ENCODE data around the gene STK32C.
"Not testable (repeated sequence)": the region's sequence is repeated elsewhere in the genome, so short reads cannot be mapped to it uniquely, and the experiment has no call there.

Gene STK32C

DNA sequence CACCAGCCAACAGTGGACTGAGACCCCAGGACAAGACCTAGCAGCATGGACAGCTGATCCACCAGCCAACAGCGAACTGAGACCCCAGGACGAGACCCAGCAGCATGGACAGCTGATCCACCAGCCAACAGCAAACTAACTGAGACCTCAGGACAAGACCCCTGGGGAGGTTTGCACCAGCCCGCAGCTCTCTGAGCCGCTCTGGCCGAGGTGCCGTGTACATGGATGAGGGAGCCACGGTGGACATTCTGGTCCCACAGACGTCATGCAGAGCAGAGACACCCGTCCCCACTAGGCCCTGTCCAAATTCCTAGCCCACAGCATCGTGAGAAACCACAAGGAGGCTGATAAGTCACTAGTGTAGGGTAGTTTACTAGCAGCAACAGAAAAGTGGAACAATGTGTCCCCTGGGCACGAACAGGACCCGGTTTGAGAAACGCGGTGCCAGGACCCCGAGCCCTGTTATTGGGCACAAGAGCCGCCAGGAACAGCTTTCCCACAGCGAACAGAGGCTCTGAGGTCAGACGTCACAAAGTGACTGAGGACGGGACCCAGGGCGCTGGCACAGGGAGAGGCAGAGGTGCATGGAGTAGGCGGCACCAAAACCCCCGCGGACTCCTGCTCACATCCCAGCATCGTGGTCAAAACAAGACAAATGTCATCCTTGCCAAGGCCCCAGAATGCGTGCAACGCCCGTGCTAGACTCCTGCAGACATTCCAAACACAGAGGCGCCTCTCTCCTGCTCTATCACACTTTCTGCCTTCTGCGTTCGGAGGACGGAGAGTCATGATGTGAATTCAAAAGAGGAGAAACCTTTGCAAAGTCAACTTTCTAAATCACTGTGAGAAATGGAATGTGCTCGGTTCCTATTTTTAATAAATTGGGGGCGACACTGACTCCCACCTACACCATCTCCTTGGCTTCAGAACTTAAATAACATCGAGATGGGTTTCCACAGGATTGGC, 8.1 kb downstream of the STK32C start:
- no peak for DNase-seq

DNA sequence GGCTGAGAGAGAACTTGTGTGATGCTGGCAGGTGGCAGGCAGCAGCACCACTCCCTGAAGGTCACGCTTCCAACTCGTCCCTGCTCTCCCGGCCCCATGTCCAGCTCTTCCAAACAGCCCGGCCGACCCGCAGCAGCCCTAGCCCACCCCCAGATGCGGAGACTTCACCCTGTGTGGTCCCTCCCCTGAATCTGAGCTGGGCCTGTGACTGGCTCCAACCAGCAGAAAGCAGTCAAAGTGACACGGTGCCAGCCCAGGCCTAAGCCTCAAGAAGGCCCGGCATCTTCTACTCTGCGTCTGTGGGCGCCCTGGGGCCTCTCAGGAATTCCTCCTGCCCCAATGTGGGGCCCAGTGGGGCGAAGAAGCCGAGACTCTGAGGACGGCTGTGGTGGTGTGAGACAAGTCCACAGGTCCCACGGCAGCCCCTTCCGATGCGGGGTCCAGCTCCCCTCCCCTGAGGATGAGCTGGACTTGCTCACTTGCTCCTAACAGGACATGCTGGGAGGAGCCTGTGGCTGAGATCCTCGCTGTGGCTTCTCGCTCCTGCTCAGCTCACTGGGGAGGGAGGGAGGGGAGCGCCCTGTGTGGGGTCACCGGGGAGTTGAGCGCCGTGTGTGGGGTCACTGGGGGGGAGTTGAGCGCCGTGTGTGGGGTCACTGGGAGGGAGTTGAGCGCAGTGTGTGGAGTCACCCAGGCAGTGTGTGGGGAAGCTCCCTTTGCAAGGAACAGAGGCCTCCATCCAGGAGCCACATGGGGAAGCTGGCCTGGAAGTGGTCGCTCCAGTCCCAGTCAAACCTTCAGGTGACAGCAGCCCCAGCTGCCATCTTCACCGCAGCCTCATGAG, 9.5 kb downstream of the STK32C start:
- no peak for DNase-seq

- DNase-seq, result peak; percentile 55
Observed at GRCh38 chr10:132297526-132297925, 10.2 kb downstream of the STK32C start.

DNA sequence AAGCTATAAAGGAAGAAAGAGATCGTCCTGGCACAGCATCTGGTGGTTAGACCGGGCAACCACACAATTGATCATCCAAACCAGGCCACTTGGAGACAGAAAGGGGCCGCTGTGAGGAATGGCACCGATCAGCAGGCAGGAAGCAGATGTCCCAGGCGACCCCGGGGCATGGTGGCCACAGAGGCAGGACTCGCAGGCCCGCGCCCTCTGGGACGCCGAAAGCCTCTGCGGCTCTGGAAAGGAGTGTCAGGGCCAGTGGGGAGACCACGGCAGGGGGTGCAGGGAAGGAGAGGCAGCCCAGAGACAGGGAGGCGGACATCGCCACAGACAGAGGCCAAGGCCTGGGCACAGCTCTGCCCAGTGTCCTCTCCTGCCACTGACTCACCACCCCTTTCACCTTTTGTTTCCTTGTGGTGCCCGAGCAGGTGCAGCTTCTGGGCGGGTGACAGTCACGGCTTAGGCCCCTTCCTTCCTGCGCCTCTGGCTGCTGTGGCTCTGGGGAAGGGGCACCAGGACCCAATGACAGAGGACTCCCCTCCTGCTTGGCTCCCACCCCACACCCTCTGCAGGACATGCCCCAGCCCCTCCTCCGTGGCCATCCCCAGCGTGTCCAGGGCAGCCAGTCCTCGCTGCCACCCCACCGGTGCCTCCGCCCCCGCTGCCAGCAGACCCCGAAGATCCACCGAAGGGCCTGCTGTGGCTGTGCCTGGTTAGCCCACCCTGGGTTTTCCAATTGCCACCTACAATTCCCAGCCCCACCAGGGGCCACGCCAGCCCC, 10.9 kb downstream of the STK32C start:
- no peak for DNase-seq

- not testable (repeated sequence) for DNase-seq
Observed at GRCh38 chr10:132295481-132295880, 12.3 kb downstream of the STK32C start.

DNA sequence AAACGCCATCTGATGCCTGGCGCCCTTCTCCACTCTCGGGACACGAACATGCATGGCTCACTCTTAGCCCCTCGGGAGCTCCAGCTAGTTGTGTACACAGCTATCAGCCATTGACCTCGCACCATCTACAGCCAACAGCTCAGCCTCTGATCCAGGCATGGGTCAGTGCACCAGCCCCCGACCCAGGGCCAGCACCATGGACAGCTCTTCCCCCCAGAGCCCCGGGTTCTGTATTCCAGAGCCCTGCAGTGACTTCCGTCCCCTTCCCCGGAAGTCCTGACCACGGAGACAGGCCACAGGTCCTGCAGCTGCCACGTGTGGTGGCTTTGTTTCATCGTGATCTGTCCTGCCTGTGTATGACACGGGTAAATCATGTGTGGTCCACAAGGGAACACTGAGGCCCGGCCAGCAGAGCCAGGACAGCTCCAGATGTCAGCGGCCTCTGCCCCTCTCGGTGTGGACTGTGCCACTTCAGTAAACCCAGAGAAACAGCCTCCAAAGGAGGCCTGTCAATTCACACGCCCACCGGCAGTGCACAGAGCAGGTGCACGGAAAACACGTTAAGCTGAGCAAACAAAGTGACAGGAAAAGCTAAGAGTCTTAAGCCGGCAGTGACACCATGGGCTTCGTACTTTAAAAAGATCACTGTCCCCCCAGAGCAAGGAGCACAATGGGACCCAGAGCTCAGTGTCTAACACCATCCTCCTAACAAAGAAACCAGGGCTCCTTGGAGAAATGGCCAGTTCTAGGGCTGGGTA, 13.0 kb downstream of the STK32C start:
- peak; percentile 32 for DNase-seq

DNA sequence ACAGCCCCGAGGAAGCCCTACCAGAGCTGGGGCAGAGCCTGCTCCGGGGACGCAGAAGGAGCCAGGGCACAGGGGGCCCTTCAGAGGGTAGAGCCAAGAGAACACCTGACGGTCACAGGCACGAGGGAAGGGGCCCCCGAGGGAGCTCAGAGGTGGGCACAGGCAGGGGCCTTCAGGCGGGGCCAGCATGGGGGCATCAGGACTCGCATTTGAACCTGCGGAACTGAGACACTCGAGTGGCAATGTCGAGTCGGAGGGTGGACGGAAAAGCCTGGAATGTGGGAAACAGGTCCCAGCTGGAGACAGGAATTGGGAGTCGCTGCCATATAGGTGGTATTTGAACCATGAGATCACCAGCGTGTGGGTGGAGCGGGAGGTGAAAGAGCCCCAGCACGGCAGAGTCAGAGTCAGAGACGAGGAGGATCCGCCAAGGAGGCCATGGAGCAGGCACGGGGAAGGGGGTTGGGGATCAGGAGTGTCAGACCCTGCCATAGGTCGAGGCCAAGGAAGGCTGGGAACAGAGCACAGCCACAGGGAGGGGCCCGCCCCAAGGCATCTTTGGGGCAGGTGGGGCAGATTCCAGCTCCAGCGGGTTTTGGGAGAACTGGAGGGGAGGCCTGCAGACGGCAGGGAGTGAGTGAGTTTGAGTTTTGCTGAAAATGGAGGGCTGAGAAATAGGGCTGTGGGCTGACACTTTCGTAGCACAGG, 13.8 kb downstream of the STK32C start:
- no peak for DNase-seq

DNA sequence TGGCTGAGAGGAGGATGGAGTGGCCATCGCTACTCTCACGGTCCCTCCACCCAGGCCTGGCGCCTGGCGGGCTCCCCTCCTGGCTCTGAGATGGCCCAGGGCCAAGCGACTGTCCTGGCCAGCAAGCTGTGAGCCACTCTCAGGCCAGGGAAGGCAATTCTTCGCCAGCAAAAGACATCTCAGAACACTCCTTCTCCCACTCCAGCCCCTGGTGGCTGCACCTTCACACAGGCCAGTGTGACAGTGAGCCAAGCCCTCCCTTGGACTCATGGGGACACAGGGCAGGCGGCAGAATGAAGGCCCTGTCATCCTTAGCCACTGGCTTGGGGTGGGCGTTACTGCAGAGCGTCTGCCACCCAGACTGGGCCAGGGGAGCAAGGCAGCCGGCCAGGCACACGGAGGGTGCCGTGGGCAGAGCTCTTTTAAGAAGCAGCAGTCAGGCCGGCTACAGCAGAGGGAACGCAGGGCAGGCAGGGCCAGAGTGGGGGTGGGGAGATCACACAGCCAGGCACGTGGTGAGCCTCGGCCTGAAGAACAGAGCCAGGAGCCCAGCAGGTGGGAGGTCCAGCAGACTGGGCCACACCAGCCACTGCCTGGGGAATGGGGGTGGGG, 14.4 kb downstream of the STK32C start:
- DNase-seq, result peak; percentile 36

DNA sequence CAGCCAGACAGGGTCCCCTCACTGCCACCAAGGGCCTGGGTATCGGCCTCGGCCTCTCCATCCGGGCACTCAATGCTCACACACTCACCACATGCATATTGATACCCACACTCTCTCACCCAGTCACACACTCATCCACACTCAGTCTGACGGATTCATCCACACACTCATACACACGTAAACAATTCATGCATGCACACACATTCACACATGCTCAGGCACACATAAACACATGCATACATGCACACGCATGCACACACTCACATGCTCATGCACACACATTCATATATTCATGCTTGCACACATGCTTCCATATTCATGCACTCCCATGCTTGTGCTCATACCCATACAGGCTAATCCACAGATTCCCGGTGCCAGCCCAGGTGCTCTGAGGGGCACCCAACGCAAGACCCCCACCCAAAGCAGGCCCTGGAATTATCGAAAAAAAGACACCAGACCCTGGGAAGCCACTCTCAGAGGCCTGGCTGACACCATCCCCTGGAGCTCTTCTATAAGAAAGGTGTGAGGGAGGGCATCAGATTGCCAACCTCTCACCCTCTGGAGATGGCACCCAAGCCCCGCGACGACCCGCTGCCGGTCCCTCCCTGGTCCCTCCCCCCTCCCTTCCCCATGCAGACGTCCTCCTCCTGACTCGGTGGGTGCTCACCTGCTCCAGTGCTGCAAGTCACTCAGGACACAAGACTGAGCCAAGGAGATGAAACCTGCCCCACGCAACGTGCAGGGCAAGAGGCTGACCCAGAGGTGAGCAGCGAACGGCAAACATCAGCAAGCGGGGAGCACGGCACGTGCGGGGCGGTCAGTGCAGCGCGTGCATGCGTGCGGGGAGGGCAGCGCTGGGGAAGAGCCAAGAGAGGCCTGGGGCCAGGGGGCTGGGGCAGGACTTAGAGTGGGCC, 15.2 kb downstream of the STK32C start:
- no peak for DNase-seq

GRCh38 chr10:132291826-132292225, 15.9 kb downstream of the STK32C start:
- DNase-seq, result no peak

DNA sequence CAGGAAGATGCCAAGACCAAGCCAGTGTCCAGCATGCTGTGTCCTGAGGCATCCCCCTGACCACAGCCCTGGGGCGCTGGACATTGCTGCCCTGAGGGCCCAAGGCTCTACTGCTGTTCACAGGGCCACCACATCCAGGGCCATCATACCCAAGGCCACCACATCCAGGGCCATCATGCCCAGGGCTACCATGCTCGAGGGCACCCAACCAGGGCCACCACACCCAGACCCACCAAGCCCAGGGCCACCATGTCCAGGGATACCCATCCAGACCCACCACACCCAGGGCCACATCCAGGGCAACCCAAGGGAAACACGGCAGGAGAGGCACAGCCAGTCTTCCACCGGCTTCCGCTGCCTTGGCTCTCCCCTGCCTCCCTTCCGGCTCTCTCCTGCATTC, 17.1 kb downstream of the STK32C start:
- DNase-seq, result no peak

DNA sequence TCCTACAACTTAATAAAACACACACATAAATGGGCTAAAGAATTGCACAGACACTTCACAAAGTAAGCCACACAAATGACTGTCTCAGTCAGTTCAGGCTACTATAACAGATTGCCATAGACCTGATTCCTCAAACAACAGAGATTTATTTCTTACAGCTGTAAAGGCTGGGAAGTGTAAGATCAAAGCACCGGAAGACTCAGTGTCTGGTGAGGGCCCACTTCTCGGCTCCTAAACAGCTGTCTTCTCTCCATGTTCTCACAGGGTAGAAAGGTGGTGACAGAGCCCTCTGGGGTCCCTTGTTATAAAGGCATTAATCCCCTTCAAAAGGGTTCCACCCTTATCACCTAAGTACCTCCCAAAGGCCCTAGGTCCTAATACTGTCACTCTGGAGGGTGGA, 18.3 kb downstream of the STK32C start:
- no peak for DNase-seq

- no peak for DNase-seq
Observed at GRCh38 chr10:132283604-132284382, 24.0 kb downstream of the STK32C start.

DNA sequence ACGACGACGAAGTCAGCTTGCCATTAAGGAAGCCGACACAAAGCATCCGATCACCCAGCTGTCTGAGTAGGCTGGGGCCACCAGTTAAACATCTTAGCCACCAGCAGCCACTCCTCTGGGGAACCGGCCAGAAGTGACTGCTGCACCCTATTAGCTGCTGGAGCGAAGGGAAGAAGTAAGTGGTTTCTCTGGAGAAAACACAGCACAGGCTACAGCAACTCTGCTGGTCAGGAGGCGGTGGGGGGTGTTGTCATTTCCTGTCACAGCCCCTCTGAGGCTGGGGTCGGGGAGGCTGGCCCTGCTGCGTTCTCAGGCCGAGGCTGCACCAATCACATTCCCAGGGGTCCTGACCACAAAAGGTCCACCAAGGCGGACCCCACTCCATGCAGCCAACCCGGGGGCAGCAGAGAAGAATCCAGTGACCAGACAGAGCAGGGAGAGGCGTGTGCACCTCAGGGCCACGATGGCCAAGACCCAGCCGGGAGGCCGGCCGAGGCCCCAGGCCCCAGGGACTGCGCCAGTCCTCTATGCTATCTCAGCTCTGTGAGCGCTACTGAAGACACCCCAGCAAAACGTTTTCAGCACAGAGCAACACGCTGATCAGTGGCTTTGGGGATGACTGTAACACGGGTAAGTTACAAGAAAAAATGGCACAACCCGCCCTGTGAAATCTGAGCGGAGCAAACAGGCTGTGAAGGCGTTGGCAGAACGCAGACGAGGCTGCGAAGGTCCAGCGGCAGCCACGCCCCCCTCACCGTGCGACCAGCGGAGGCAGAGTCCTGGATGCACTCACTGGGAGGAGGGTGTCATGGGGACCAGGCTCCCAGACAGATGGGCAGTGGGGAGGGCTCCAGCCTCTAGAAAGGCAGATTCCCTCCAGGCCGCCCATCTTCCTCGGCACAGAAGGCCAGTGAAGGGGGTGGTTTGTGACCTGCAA, 24.8 kb downstream of the STK32C start:
- no peak for DNase-seq

- DNase-seq, result peak; percentile 42
Observed at GRCh38 chr10:132281915-132282666, 25.7 kb downstream of the STK32C start.

DNA sequence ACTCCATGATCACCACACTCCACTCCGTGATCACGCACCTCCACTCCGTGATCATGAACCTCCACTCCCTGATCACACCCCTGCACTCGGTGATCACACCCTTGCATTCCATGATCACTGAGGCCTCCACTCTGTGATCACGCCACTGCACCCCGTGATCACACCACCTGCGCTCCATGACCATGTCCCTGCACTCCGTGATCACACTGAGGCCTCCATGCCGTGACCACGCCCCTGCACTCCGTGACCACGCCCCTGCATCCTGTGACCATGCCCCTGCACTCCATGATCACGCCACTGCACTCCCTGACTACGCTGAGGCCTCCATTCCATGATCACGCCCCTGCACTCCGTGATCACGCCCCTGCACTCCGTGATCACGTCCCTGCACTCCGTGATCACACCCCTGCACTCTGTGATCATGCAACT, 27.1 kb downstream of the STK32C start:
- no peak for DNase-seq
